Liver (tissue), 9 donors: Measurements from ENCODE around the gene FRK. TPM values are rescaled to one million over a fixed set of nuclear protein-coding genes. Genes with fewer than 3 reads are reported as not detected.

ENCODE experiments used
- DNase-seq: peaks from one replicate; pipeline ENCODE4 v3.0.0-alpha.2; 2017; ENCODE audit warnings: low spot score
- H3K27ac ChIP-seq, 2 donors: one replicate each; pipeline ENCODE4 v1.7.0; 2013; ENCODE audit warnings: inconsistent platforms in 2 of 2, low read length in 2 of 2, control low read depth in 1 of 2, low read depth in 1 of 2, mild to moderate bottlenecking in 1 of 2
- H3K27me3 ChIP-seq, 4 donors: one replicate each; pipeline versions ENCODE4 v1.6.1 to v1.7.0; 2013; ENCODE audit warnings: low read length in 3 of 4, inconsistent platforms in 1 of 4, mild to moderate bottlenecking in 1 of 4, moderate library complexity in 1 of 4; ENCODE audit not compliant: control insufficient read depth in 4 of 4, insufficient read depth in 4 of 4
- H3K36me3 ChIP-seq, 4 donors: one replicate each; pipeline versions ENCODE4 v1.6.1 to v1.7.0; 2013; ENCODE audit warnings: low read length in 3 of 4, mild to moderate bottlenecking in 3 of 4, low read depth in 1 of 4, moderate library complexity in 1 of 4; ENCODE audit not compliant: control insufficient read depth in 4 of 4, insufficient read depth in 3 of 4
- H3K4me1 ChIP-seq, 4 donors: one replicate each; pipeline versions ENCODE4 v1.6.1 to v1.7.0; 2013; ENCODE audit warnings: low read length in 3 of 4, mild to moderate bottlenecking in 3 of 4, moderate library complexity in 1 of 4; ENCODE audit not compliant: control insufficient read depth in 4 of 4, insufficient read depth in 4 of 4
- H3K4me3 ChIP-seq, 3 donors: one replicate each; pipeline versions ENCODE4 v1.6.1 to v1.7.0; 2013; ENCODE audit warnings: low read length in 3 of 3, control low read depth in 1 of 3, low read depth in 1 of 3, mild to moderate bottlenecking in 1 of 3
- H3K9ac ChIP-seq, 2 donors: one replicate each; pipeline ENCODE4 v1.7.0; 2013; ENCODE audit warnings: low read length in 2 of 2, mild to moderate bottlenecking in 2 of 2, moderate library complexity in 2 of 2, control low read depth in 1 of 2, low read depth in 1 of 2
- H3K9me3 ChIP-seq, 4 donors: one replicate each; pipeline versions ENCODE4 v1.6.1 to v1.7.0; 2013; ENCODE audit warnings: low read length in 3 of 4; ENCODE audit not compliant: control insufficient read depth in 4 of 4
- ATF3 ChIP-seq: IDR thresholded peaks from 2 replicates; pipeline ENCODE4 v1.6.1; 2016; ENCODE audit warnings: antibody characterized with exemption
- CTCF ChIP-seq: fragments of 150-350 bp; IDR thresholded peaks from 2 replicates; pipeline ENCODE4 v1.5.1; 2017; ENCODE audit warnings: improper control_type of control experiment, low read depth, low read length; ENCODE audit not compliant: missing input control
- EGR1 ChIP-seq, 2 donors: IDR thresholded peaks; 2 replicates each; pipeline ENCODE4 v1.6.1; 2016 to 2018; ENCODE audit warnings: antibody characterized with exemption in 2 of 2, low read depth in 2 of 2
- FOXA1 ChIP-seq: IDR thresholded peaks from 2 replicates; pipeline ENCODE4 v1.6.1; 2016; ENCODE audit warnings: antibody characterized with exemption
- FOXA2 ChIP-seq: IDR thresholded peaks from 2 replicates; pipeline ENCODE4 v1.6.1; 2016; ENCODE audit warnings: antibody characterized with exemption
- GABPA ChIP-seq, 2 donors: IDR thresholded peaks in 1 of 2; conservative IDR thresholded peaks in 1 of 2; 2 replicates each; pipeline ENCODE4 v1.6.1; 2016; ENCODE audit warnings: antibody characterized with exemption in 2 of 2, mild to moderate bottlenecking in 1 of 2, moderate library complexity in 1 of 2
- HNF4A ChIP-seq, 2 donors: conservative IDR thresholded peaks; 2 replicates each; pipeline ENCODE4 v1.6.1; 2016; ENCODE audit warnings: antibody characterized with exemption in 2 of 2, mild to moderate bottlenecking in 2 of 2
- HNF4G ChIP-seq: IDR thresholded peaks from 2 replicates; pipeline ENCODE4 v1.6.1; 2016; ENCODE audit warnings: antibody characterized with exemption
- JUND ChIP-seq, 2 donors: IDR thresholded peaks; 2 replicates each; pipeline ENCODE4 v1.6.1; 2016; ENCODE audit warnings: antibody characterized with exemption in 2 of 2
- MAX ChIP-seq: IDR thresholded peaks from 2 replicates; pipeline ENCODE4 v1.6.1; 2016; ENCODE audit warnings: antibody characterized with exemption
- NR2F2 ChIP-seq: IDR thresholded peaks from 2 replicates; pipeline ENCODE4 v1.6.1; 2016; ENCODE audit warnings: antibody characterized with exemption
- RAD21 ChIP-seq, 2 donors: IDR thresholded peaks; 2 replicates each; pipeline ENCODE4 v1.6.1; 2016; ENCODE audit warnings: antibody characterized with exemption in 2 of 2, mild to moderate bottlenecking in 2 of 2
- REST ChIP-seq: IDR thresholded peaks from 2 replicates; pipeline ENCODE4 v1.6.1; 2016; ENCODE audit warnings: antibody characterized with exemption, mild to moderate bottlenecking
- RXRA ChIP-seq, 2 donors: IDR thresholded peaks; 2 replicates each; pipeline ENCODE4 v1.6.1; 2017 to 2018; ENCODE audit warnings: antibody characterized with exemption in 2 of 2, mild to moderate bottlenecking in 1 of 2
- SP1 ChIP-seq: IDR thresholded peaks from 2 replicates; pipeline ENCODE4 v1.6.1; 2018; ENCODE audit warnings: antibody characterized with exemption, mild to moderate bottlenecking
- TAF1 ChIP-seq: conservative IDR thresholded peaks from 2 replicates; pipeline ENCODE4 v1.6.1; 2016; ENCODE audit warnings: antibody characterized with exemption, mild to moderate bottlenecking
- YY1 ChIP-seq: IDR thresholded peaks from 2 replicates; pipeline ENCODE4 v1.6.1; 2016; ENCODE audit warnings: antibody characterized with exemption, mild to moderate bottlenecking
- WGBS: extraction: QIAGEN DNeasy Blood & Tissue Kit; methylation state at CpG from one replicate; pipeline ENCODE4 v1.1.7; 2013; 5-methylcytosine and 5-hydroxymethylcytosine counted together
- polyA plus RNA-seq, 2 donors: library from polyadenylated mRNA; stranded (reverse) in 1 of 2; unstranded in 1 of 2; fragments of 200-250 nt in 1 of 2; fragments of >200 nt in 1 of 2; fragmentation: Nextera tagmentation in 1 of 2; extraction: Ambion mirVana in 1 of 2; gene quantifications; one replicate each; pipeline versions ENCODE4 v1.2.1 to v1.2.3, GENCODE V29; 2013 to 2015
- total RNA-seq, 2 donors: library from RNA; depleted of rRNA; stranded (reverse); fragments of >200 nt; gene quantifications; one replicate each; pipeline ENCODE4 v1.2.3, GENCODE V29; 2014
- TF ChIP-seq, protein P1 (sequence below): IDR thresholded peaks from 2 replicates; pipeline ENCODE4 v1.6.1; 2016; ENCODE audit warnings: antibody characterized with exemption
- donor health status: healthy.
- donor health status: healthy.
- donor health status: healthy.
- donor health status: healthy.
- donor health status: healthy.

Gene FRK
- total and polyA plus RNA-seq, 4 donors: 3.6 to 26.8 (median 5.3) TPM

- no peaks in the 10 kb centered on the region for H3K27me3 ChIP-seq
- H3K9ac ChIP-seq: no peak overlapping the region
- H3K27ac ChIP-seq: no peak overlapping the region
- H3K9me3 ChIP-seq: no peaks in the 10 kb centered on the region
- DNase-seq: no peak
- peaks cover 0 to 4% (median 0%) of the 10 kb centered on the region in 4 donors for H3K4me1 ChIP-seq
- H3K4me3 ChIP-seq: no peak overlapping the region
- no peak for TF ChIP-seq RXRA (IDR thresholded peaks at IDR 0.05)
- H3K36me3 ChIP-seq: no peaks in the 10 kb centered on the region
- 98% methylated on average over 2 of the region's 2 CpGs for WGBS
Measured at GRCh38 chr6:115984809-115985208, 75.9 kb downstream of the FRK start.

DNA sequence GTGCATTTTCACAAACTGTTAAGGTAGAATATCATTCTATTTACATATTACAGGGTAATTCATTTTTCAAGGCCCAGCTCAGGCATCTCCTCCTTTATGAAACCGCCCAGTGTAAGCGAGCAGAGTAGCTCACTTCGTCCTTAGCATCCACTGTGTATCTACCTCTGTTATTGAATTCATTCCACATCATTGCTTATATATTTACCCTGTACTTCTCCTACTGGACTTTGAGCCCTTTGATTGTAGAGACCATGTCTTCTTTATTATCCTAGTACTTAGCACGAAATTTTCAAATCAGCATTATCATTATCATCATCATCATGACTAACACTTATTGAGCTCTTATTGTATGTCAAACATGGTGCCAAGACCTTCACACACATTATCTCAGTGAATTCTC is 76.7 kb downstream of the FRK start:
- Histone ChIP-seq H3K27ac (no peak overlapping the region), H3K36me3 (no peaks in the 10 kb centered on the region), H3K27me3 (no peaks in the 10 kb centered on the region), H3K9ac (no peak overlapping the region), H3K4me3 (no peak overlapping the region), H3K9me3 (no peaks in the 10 kb centered on the region), H3K4me1 (peaks cover 0 to 8% (median 2%) of the 10 kb centered on the region in 4 donors)
- TF ChIP-seq GABPA (IDR thresholded peaks at IDR 0.05 in 1 of 2, conservative IDR thresholded peaks at IDR 0.05 in 1 of 2) (no peak), CTCF (no peak), TAF1 (no peak), REST (no peak), YY1 (no peak), FOXA2 (no peak), HNF4G (no peak), ATF3 (no peak), NR2F2 (no peak), SP1 (no peak), JUND (IDR thresholded peaks at IDR 0.05) (no peak), FOXA1 (no peak), EGR1 (IDR thresholded peaks at IDR 0.05; ENCODE audit: low read depth in 2 of 2) (no peak), MAX (no peak), RXRA (IDR thresholded peaks at IDR 0.05) (no peak), RAD21 (IDR thresholded peaks at IDR 0.05) (no peak), HNF4A (conservative IDR thresholded peaks at IDR 0.05) (no peak)
- TF ChIP-seq, protein P1, sequence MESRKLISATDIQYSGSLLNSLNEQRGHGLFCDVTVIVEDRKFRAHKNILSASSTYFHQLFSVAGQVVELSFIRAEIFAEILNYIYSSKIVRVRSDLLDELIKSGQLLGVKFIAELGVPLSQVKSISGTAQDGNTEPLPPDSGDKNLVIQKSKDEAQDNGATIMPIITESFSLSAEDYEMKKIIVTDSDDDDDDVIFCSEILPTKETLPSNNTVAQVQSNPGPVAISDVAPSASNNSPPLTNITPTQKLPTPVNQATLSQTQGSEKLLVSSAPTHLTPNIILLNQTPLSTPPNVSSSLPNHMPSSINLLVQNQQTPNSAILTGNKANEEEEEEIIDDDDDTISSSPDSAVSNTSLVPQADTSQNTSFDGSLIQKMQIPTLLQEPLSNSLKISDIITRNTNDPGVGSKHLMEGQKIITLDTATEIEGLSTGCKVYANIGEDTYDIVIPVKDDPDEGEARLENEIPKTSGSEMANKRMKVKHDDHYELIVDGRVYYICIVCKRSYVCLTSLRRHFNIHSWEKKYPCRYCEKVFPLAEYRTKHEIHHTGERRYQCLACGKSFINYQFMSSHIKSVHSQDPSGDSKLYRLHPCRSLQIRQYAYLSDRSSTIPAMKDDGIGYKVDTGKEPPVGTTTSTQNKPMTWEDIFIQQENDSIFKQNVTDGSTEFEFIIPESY: no peak
- no peak for DNase-seq
- 87% methylated on average over 4 of the region's 4 CpGs for WGBS
